ENCODE data around the gene SCAND1. TPM values are rescaled to one million over a fixed set of nuclear protein-coding genes. Genes with fewer than 3 reads are reported as not detected.

Gene SCAND1
- total RNA-seq: 27.4 and 42.2 TPM in 2 replicates

DNA sequence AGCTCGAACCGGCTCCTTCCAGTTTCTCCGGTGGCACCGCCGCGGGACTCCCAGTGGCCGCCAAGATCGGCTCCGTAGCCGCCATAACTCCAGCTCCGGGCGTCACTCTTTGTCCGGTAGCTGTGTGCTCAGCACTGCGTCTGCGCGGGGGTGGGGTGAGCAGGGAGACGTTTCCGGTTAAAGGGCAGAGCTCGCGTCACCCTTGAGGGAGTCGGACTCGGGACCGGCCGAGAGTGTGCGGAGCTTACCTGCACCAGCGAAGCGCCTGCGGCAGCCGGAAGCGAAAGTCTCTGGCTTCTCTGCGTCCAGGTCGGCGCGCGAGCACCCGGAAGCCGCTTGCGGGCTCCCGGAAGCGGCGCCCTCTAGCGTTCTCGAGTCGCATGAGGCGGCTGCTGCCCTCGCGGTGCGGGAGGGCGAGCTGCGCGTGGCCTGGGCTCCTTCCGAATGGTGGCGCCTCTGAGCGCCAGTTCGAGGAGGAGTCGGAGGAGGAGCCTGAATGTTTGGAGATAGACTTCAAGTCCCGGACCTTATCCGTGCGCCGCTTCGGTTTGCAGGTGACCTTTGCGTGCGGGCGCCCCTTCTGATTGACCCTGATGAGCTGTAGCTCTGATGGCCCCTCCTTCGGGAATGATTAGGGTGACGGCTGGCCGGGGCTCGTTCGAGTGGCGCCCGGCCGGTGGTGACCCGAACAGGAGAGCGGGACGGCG, at the start of gene SCAND1:
Gene SCAND1 (minus strand): TSS at position 303 of the 707 bp plus-strand sequence. CDS start 218 bp downstream, at position 85.

DNA sequence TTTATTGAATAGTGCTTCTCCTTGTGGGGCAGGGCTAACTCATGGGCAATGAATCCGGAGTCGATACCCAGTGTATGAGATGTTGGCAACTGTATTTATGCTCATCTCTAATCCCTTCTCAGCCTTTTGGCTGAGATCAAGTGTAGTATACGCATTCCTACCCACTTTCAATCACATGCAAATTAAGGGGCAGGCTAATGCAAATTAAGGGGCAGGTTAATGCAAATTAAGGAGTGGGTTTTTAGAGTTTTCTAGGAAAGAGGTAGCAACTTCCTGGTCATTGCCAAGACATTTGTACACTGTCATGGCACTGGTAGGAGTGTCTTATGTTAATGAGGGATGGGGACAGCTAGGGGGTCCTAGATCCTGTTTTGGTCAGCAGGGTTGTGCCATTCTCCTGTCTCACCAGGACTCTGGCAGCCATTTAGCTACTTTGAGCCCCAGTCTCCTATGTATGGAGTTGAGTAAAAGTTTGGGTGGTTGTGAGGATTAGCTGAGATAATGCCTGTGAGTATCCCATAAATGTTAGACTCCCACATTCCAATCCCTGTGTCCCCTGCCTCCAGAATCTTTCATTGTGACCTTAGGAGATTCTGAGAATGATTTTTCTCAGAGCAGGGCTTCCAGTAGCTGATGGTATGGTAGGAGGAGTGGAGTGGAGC, 13.8 kb upstream of the SCAND1 start, which contains the start of gene CNBD2:
Gene CNBD2 (plus strand): TSS at position 612 of the 662 bp plus-strand sequence. CDS start 173 bp downstream, outside the sequence.

Other genes with a start within 250 kb of the SCAND1 start
- 242 and 396 TPM in 2 replicates for gene RBM39, start 212.2 kb downstream of the SCAND1 start, total RNA-seq
- gene PHF20, start 182.5 kb downstream of the SCAND1 start, total RNA-seq: 24.6 and 34.0 TPM in 2 replicates
- gene CNBD2, start 14.1 kb upstream of the SCAND1 start, total RNA-seq: 0.55 and 1.2 TPM in 2 replicates
- 26.7 and 39.8 TPM in 2 replicates for gene EPB41L1, start 200.2 kb upstream of the SCAND1 start, total RNA-seq